ENCODE results near the gene KCNN2.

The KCNN2 gene

DNA sequence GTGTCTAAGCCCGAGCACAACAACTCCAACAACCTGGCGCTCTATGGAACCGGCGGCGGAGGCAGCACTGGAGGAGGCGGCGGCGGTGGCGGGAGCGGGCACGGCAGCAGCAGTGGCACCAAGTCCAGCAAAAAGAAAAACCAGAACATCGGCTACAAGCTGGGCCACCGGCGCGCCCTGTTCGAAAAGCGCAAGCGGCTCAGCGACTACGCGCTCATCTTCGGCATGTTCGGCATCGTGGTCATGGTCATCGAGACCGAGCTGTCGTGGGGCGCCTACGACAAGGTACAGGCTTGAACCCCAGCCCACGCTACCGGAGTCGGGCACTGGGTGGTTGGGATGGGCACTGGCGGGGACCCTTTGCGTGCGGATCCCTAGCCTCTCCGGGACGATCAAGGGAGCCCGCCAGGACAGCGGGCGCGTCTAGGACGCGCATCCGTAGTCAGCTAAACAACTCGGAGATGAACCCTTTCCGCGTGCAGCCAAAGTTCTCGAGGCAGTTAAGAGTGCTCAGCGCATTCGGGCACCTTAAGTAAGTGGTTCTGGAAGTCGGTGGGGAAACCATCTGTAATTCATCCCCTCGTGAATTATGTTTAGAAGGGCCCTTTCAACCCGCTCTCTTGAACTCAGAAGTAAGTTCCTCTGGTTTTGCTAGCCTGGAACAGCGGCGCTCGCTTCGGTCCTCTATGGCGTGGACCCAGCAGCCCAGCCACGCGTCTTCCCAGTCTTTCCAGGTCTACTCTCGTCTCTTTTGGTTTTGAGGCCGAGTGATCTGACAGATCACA lies 1.3 kb downstream of the KCNN2 start:
- DNase-seq (ENCODE audit: low spot score) = no peak

DNA sequence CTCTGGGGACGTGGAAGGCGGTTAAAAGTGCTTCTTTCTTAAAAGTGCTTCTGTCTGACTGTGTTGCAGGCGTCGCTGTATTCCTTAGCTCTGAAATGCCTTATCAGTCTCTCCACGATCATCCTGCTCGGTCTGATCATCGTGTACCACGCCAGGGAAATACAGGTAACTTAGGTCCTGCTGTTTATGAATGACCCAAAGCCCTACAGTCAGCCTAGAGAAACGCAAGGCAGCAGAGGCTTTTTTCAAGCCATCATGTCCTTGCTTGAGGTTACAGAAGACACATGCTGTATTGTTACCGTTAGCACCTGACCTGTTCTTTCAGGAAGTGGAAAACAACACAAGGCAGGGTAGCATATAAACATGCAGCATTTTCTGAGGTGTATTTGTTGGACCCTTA lies 2.0 kb downstream of the KCNN2 start:
- DNase-seq (ENCODE audit: low spot score) = no peak

DNA sequence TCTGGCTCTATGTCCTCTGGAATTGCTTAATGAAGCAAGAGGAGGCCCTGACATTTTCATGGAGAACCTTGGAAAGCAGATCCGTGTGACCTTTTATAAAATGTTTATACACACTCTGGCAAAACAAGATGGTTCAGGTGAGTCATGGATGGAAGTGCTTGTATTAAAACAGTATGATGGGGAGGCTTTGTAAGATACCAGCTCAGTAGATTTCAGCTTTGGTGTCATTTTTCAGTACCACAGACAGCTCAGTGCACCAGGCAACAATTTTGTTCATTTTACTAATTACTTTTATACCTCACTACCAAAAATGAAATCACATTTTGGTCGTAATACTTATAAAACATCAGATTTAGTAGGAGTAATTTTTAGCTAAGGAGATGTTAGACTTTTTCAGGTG lies 5.2 kb downstream of the KCNN2 start:
- DNase-seq (ENCODE audit: low spot score) = no peak

DNA sequence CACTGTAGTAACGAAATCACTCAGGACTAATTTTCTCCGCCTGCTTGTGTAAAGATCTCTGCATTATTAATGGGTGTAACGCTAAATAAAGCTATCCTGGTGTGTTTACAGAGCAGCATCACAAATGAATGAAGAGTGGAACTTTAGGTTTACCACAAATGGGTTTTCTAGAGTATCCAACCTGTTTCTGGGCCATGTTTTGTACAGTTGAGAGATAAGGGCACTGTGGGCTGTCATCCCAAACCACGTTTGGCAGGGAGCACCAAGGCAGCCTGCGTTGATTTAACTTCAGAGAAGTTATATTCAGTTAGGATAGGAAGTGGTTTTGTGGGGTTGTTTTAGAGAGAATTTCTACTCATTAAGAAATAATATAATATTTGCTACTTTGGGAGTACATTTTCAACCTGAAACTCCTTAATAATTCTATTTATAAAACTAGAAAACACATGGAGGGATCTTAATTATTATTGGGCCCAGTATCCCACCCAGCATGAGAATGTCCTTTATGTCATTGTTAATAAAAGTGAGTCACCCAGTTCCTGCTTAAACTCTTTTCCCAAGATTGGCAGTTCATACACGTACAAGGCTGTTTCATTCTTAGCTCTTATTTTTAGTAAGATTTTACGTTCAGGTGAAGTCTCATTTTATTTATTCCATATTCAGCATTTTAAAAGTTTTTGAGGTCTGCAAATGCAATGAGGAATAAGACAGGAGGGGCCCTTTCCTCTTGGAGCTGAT lies 8.0 kb downstream of the KCNN2 start:
- DNase-seq (ENCODE audit: low spot score) = no peak

DNA sequence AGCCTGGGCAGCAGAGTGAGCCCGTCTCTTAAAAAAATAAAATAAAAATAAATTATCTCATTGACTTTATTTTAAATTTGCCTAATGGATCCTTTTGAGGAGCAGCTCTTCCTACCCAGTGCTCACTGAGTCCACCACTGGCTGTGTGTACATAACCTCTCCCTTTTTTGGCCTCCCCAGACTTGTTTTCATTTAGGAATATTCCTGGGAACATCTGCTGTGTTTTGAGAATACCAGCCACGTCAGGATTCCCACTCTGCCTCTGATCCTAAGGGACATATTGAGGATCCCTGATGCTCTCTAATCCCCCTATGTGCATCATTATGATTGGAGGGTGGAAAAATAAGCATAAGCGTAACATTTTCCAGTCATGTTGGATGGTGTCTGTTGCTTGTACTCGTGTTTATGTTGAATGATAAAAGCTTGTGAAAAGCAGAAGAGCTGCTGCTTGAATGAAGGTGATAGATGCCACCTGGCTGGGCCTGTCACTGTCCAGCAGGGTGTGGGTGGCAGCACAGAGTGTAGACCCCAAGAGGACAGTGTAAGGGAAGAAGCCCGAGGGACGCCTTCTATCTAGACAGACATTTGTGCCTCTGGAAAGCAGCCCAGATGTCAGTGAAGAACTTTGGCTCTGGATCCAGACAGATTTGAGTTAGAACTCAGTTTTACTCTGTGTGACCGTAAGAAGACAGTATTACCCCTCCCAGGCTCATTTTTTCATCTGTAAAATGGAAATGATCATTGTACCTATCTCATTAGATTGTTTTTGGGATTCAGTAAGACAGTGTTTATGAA lies 15.4 kb downstream of the KCNN2 start:
- no peak for DNase-seq (ENCODE audit: low spot score)

DNA sequence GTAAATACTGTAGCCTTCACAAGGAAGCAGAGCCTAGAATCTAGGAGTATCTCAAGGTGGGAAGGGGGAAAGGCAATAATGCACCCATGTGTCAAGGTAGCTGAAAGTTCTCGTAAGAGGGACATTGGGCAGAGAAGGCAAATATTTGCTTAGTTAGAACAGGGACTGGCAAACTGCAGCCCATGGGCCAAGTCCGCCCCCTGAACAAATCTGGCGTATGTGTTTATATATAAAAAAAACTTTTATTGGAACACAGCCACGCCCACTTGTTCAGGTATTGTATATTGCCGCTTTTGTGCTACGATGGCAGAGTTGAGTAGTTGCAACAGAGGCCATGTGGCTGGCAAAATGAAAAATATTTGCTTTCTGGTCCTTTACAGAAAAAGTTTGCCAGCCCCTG lies 16.1 kb downstream of the KCNN2 start:
- no peak for DNase-seq (ENCODE audit: low spot score)

DNA sequence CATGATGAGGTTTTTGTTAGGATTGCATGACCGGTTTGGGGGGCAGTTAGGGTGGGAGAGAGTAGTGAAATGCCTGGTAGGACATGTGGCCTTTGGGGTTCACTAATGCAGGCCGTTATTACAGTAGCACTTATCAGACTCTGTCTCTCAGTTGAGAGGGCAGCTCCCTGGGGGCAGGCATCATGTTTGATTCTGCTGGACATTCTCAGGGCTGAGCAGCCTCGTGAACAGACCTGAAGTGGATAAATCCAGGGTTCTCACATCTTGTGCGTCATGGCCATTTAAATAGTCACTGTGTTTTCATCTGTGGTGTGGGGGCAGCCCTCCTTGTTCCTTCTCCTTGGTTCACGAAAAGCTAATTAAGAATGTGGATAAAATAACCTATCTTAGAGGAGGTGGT lies 18.9 kb downstream of the KCNN2 start:
- DNase-seq (ENCODE audit: low spot score) = no peak

DNA sequence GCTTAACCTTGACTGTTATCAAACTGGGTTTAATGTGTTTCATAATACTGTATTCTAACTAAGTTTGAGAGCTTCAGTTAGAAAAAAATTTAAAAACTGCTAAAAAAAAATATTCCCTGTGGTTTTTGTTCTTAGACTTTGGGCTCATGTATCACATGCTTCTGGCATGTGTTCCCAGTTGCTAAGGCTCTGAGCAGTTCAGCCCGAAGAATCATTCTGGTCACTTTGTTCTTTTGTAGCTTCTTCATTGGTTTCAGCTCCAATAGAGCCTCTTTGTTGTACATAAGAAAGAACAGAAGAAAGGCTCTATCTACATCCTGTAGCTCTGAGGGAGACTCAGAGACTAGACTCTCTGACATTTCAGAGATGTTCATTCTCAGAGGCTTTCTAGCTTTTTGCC lies 25.6 kb downstream of the KCNN2 start:
- no peak for DNase-seq (ENCODE audit: low spot score)

DNA sequence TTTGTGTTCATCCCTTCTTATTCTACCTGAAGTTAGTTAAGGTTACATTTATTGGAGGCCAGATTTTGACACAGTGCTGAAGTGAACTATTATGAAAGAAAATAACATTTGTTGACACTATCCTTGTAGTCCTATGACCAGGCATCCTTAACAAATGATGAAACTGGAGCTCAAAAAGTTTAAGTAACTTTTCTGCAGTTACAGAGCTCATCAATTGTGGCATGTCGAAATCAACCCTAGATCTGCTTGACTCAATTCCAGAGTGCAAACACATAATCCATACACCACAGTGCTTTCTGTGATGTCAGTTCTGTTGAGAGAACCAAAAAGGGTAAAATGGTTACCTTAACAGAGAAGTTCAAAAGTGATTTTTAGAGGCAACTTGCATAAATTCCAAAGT lies 28.6 kb downstream of the KCNN2 start:
- no peak for DNase-seq (ENCODE audit: low spot score)

DNA sequence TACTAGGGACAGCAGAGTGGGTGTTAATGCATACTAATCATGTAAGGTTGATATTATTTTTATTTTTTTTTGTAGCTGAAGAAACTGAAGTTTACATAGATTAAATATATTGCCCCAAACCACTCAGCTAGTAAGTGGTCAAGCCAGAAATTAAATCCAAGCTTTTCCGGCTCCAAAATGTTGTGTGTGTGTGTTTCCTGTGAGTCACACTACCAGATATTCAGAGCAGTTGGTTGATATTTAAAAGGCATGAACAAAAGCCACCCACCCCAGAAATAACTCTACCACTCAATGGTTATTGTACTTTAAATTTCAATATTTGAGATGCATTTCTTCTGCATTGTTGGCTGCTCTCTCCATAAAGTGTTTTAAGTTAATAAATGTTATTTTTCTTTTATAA lies 29.5 kb downstream of the KCNN2 start:
- DNase-seq (ENCODE audit: low spot score) = no peak

DNA sequence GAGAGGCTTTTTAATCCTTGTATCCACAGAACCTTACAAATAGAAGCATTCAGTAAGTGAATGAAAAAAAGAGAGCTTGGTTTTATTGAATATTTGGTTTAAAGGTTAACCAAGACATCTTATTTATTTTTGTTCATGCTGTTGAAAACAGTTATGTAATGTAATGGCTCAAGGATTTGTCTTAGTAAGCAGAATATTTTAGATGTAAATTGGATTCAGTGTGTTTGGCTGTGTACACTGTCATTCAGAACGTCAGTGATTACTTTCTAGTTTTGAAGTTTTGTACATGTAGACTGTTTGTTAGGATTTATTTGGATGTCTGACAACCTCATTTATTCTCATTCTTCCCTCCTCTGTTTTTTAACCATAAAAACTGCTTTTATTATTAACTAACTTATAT lies 31.3 kb downstream of the KCNN2 start:
- no peak for DNase-seq (ENCODE audit: low spot score)

DNA sequence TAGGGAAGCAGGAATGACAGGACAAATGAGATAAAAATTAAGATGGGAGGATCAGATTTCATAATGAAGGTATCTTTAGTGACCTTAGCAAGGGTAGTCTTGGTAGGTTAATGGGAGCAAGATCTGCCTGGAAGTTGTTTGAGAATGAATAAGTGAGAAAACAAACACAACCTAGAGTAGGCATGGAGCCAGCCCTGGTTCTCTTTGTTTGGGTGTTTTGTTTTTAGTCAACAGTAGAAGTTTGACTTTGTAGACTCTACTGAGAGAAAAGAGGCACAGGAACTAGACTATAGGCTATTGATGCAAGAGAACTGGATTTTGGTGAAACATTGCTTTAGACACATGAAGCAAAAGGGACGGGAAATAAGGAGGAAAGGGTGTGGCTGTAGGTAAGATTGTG lies 40.3 kb downstream of the KCNN2 start:
- DNase-seq (ENCODE audit: low spot score) = no peak

DNA sequence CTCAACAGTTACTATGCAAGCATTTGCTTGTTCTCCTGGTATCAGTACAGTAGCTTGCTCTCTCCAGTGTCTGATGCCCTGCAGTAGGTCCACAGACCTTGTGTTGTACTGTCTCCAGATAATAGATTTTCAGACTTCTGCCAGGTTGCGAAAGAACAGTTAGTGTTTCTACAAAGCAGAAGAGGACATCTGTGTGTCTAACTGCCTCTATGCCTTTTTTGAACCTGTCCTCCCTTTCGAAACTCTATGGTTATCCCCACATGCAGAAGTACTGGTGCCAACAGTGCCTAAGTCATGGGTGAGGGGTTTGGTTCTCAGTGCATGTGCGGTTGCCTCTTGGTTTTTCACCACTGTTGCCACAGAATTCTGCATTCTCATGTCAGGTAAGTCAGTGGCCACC lies 45.9 kb downstream of the KCNN2 start:
- no peak for DNase-seq (ENCODE audit: low spot score)

DNA sequence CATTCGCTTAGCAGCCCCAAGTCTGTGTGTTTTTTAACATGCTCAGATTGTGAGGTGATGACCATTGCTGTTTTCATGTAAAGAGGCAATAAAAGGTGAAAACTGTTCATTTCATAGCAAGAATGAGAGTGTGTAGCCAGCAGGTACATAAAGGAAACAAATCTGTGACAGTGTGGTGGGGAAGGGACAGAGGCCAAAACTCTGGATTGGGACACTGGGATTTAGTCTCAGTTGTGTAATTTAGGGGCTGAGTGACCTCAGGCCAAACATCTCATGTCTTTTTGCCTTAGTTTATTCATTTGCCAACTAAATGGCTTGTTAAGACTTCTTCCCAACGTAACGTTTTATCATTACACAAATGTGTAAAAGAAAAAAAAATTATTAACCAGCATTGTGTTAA lies 47.0 kb downstream of the KCNN2 start:
- DNase-seq (ENCODE audit: low spot score) = no peak

DNA sequence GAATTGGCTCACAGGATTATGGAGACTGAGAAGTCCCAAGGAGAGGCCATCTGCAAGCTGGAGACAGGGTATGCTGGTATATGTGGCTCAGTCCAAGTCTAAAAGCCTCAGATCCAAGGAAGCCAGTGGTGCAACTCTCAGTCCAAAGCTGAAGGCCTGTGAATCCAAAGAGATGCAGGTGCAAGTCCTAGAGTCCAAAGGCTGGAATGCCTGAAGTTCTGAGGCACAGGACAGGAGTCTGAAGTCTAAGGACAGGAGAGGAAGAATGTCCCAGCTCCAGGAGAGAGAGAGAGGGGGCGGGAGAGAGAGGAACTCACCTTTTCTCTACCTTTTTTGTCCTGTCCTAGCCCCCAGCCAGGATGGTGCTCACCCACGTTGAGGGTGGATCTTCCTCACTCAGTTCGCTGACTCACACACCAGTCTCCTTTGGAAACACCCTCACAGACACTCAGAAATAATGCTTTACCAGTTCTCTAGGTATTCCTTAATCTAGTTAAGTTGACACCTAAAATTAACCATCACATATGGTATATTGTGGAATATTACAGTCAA lies 49.6 kb downstream of the KCNN2 start:
- no peak for DNase-seq (ENCODE audit: low spot score)

DNA sequence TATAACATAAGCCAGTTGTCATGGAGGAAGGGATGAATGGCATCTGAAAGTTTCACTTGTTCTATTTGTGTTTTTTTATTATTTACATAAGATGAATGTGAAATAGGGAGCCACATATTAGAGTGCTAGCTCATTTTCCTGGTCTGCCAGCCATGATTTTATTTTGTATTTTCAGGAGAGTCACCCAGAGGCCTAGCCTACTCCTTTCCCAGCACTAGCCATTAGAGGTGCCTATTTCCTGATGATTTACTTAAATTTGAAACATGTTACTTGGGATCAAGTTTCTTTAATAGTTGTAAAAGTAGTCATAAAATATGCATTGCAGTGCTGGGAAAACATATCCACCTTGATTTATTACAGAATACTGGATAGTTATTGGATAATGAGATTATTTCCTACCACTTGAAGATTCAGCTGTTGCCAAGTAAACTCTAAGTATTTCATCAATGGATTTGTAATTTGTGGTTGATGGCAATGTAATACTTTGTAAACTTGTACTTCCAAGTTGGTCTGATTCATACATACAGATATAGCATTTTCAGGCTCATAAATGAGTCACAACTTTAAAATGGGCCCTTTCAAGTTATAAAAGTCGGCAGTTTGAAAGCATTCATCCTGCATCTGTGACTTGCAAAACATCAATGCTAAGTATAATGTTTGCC lies 50.8 kb downstream of the KCNN2 start:
- no peak for DNase-seq (ENCODE audit: low spot score)

DNA sequence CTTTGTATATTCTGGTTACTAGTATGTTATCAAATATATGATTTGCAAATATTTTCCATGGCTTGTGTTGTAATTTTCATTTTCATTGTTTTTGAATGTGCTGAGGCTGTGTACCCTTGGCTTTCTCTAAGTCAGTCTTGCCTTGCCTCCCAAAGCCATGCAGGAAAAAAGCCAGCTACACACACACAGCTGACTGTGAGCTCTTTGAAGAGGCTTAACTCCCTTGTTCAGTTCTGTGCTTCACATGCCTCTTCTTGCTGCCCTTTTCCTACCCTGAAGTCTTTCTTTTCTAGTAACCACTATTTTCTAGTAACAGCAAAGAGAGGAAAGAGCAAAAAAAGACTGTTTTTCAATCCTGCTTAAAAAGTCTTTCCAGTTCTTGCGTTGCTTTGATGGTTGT lies 53.9 kb downstream of the KCNN2 start:
- DNase-seq (ENCODE audit: low spot score) = no peak

DNA sequence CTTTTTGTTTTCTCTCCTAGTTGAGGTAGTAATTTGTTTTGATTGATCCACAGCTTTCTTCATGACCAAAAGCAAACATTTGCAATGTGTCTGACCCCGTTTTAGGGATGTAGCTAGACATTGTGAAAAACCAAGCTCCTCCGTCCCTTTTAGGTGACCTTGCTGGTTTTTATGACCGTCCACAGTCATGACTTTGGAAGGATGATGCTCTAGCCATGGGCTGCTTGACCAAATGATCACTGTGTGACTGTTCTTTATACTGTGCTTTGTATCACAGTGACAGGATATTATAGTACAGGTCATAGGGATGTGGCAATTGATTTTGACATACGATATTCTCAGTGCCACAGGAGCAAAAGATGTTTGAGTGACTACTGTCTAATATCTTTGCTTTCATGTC lies 54.4 kb downstream of the KCNN2 start:
- DNase-seq (ENCODE audit: low spot score) = no peak

DNA sequence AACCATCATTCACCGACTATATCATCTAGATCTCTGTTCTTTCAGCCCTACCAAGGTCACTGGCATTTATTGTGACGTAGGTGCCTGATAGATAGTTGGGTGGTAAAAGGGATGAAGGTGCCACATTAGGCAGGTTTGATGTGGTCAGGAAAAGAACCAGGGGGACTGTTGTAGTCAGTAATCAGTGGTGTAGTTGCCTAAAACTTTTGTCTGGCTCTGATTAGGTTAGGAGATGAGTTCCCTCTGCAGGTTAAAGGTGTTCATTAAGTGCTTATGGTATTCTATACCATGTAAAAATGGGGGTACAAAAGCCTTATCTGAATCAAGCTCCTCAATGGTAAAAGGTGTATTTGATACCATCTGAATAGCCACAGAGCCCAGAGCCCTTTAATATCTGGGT lies 55.6 kb downstream of the KCNN2 start:
- no peak for DNase-seq (ENCODE audit: low spot score)

DNA sequence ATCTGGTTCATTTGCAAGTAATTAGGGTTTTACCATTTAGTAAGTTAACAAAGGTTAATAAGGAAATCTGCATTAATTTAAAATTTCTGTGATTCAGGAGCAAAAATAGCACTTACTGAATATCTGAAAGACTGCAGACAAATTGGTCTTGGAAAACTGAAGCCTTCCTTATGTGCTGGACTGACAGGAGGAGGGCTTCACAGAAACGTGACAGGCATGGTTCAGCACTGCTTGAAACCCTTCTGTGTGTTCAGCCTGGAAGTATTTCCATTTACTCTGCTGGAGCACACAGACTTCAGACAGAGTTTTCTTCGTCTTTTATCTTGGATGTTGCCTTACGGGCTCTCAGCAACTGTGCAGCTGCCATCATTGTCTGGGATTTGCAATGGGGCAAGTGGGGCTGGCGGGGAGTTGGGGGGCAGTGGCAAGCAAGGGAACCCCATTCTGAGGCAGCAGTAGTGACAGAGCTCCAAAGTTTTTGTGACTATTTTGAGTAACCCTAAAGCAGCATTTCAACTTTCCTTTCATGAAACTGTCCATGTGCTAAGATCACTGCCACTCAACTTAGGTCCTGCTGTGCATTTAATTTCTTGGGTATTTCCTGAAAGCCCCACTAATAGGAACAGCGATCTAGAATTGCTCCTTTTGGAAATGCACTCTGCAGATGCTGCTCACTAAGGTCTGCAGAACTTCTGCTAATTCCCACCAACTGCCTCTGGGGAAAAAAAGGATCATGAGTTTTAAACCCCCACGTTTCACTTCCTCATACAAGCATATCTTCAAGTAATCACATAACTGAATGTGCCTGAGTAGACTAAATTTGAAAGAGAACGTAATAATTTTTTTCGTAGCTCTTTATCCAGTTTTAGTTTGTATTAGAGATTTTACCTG lies 56.6 kb downstream of the KCNN2 start:
- DNase-seq (ENCODE audit: low spot score) = peak; percentile 7

DNA sequence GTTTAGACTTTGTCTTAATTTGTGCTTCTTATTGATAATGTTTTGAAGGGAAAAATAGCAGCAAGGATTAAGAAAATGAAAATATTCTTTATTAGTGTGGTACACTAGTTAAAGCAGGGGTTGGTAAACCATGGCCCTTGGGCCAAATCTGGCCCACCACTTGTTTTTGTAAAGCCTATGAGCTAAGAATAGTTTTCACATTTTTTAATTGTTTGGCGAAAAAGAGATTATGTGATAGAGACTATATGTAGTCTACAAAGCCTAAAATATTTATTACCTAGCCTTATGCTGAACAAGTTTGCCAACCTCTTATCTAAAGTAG lies 57.2 kb downstream of the KCNN2 start:
- no peak for DNase-seq (ENCODE audit: low spot score)
